T-helper 2 cell (primary cell): Measurements from ENCODE around the gene PIP4K2C.
"Not testable (repeated sequence)": the region's sequence is repeated elsewhere in the genome, so short reads cannot be mapped to it uniquely, and the experiment has no call there.

ENCODE experiments used
- DNase-seq, 5 experiments: peaks; one replicate each; pipeline versions ENCODE4 v3.0.0 to v3.0.0-alpha.2; 2012 to 2022

Gene PIP4K2C

DNA sequence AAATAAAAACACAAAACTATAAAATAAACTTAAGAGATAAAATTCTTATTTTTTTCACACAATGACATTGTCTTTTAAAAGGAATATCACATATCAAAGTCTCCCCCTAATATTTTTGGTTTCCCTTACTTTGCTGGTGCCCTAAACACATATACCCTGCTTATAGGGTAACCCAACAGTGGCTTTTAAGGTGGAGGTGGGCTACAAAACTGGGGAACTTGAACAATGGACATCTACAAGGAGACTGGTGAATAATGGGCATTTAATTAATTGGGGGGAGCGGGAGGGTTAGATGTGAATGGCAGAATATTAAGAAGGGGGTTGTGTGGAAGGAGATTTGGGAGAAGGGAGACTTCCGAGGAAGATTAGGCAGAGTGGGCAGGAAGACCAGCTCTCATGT is 32.4 kb downstream of the PIP4K2C start:
- no peak for DNase-seq

DNA sequence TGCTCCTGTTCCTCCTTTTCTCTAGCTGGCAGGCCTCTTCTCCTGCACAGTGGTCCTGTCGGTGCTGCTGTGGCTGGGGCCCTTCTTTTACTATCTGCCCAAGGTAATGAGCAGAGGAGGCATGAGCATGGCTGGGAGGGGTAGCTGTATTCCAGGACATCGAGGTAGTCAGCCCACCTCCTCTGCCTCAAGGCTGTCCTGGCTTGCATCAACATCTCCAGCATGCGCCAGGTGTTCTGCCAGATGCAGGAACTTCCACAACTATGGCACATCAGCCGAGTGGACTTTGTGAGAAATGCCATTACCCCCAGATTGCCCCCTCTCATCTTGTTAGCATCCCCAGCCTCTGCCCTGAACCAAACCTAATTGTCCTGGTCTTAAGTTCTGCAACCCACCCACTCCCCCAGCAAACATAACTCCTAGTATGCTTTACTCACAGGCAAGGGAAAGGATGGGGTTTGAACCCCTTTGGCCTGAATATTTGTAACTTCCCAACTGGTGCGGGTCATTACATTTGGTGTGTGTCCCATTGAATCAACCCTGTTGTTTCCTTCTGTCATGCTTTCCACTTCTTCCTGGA is 32.9 kb downstream of the PIP4K2C start:
- DNase-seq: no peak

- no peak for DNase-seq
Measured at GRCh38 chr12:57624441-57625220, 33.6 kb downstream of the PIP4K2C start.

- no peak for DNase-seq
Measured at GRCh38 chr12:57625261-57626032, 34.5 kb downstream of the PIP4K2C start.

- DNase-seq: no peak
Measured at GRCh38 chr12:57626111-57626920, 35.3 kb downstream of the PIP4K2C start.

DNA sequence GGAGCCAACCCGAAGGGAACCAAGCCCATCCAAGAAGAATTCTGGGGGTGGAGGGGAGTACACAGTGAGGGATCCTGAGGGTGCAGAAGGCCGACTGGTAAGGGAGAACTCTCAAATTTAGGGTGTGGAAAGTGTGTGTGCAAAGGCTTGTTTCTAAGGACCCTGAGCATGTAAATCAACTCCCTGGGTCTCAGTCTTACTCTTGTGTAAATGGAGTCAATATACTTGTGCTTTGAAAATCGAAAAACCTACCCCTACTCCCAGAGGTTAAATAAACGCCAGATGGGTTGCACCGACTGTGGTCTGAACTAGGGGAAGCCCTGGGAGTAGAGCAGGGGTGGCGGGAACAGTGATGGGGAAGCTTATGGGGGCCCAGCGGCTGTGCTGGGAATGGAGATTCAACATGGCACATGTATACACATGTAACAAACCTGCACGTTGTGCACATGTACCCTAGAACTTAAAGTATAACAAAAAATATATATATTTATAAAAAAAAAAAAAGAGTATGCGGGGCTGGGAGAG is 36.0 kb downstream of the PIP4K2C start:
- DNase-seq: no peak

DNA sequence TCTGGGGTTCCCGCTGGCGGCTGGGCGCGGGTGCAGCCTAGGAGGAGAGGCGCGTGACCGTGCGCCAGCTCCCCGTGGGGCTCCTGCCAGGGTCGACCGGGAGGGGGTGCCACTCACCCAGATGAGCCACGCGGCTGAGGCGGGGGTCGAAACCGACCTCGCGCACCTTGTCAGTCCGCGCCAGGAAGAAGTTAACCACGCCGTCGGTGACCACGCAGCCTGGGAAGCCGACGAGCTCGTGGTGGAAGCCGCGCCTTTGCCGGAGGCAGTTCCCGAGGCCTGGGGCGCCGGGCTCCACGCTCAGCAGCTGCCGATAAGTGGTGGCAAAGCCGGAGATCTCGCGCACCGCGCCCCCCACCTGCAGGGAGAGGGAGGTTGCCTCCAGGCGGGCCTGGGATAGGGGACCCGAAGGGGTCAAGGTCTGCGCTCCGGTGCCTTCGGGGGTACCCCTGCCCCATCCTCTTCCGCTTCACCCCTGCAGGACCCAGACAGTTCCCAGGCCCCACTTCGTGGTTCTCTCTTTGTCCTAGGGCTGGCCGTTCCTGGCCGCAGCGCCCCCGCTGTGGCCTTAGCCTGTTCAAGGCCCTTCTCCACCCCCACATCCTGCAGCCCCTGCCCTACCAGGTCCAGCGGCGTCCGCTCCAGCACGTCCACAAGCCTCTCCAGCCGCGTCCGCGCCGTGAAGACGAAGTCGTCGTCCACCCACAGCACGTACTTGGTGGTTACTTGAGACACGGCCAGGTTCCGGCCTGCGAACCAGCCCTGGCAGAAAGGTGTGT is 36.7 kb downstream of the PIP4K2C start:
- DNase-seq: peak in 1 of 5 experiments; percentile 32

GRCh38 chr12:57628280-57629191 is 37.5 kb downstream of the PIP4K2C start:
- DNase-seq: no peak

- DNase-seq: no peak
Measured at GRCh38 chr12:57629897-57630471, 39.0 kb downstream of the PIP4K2C start.

DNA sequence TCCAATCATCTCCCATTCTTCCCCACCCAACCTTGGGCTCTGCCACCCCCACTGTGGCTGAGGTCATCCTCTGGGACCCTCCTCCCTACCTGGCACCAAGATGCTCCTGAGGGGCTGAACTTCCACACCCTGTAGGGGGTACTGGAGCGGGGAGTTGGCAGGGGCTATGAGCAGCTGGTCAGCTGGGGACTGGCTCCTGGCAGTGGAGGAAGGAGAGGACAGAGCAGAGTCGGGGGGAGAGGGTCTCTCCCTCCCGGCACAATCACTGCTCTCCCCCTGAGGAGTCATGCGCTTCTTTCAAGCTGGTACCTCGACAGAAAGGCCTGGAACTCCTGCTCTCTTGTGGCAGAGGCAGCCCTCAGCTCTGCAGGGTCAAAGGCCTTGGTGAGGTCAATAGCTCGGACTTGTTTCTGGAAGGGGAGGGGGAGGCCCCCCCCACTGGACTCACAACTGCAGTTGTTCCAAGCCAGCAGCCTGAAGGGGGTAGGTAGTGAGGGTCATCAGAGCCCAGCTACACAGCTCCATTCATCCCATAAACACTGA is 40.0 kb downstream of the PIP4K2C start:
- no peak for DNase-seq

- no peak for DNase-seq
Measured at GRCh38 chr12:57631566-57632072, 40.6 kb downstream of the PIP4K2C start.

DNA sequence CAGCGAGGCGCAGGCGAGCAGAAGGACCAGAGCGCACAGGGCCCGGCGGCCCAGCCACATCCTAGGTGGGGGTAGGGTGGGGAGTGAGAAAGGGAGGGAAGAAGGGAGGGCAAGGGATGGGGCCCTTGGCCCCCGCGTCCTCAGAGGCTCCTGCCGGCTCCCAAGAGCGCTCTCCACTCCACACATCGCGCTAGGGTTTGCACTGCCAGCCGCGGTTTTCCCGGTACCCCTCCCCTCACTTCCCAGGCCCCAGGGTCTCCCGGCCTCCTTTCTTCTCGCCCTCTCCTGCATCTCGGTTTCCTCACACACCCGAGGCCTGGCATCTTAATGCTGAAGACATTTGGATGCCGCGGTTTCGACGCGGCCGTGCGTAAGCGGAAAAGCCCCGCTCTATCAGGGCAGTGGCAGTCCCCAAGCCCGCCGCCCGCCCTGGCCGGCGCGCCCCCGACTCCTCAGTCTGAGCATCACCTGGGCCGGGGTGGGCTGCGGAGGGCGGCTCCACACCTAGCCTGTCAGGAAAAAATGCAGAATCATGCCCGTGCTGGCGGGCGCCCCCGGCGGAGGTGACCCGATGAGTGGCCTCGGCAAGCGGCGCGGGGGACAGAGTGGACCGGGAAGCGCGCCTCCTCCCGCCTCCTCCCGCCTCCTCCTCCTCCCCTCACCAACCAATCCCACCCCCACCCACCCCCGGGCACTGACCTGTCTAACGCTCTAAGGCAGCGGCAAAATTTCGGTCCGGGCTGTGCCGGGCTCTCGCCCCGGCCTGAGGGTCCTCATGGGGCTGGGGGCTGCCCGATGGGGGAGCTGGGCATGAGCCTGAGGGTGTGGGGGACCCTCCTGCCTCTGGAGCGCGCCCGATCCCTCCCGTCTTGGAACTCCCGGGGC is 41.3 kb downstream of the PIP4K2C start:
- DNase-seq: peak in 1 of 5 experiments; percentile 36

- peak; percentile 38 to 67 (median 40) for DNase-seq
Measured at GRCh38 chr12:57632958-57633840, 42.2 kb downstream of the PIP4K2C start, which contains the start of gene B4GALNT1. Gene B4GALNT1 (minus strand): TSS chr12:57633201. CDS start chr12:57632132, 1,069 bp downstream.

GRCh38 chr12:57636731-57637130 is 45.7 kb downstream of the PIP4K2C start:
- not testable (repeated sequence) for DNase-seq

- DNase-seq: no peak
Measured at GRCh38 chr12:57637364-57637763, 46.4 kb downstream of the PIP4K2C start.

DNA sequence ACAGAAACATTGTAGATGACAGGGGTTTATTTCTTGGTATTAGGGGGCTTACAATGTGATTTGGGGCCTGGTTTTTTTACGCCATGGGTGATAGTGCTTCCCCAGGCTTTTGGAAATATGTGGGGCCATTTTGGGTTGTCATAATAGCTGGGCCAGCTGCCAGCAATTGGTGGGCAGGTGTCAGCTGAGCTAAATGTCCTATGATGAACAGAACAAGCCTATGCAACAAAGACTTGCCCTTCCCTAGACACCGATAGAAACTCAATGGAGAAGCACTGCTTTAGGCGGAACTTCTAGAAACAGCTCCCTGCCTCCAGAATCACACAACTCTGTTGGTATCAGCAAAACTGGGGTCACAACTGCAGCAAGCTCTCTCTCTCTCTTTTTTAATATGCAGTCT is 47.1 kb downstream of the PIP4K2C start:
- DNase-seq: no peak
